ENCODE measurements around the gene DNAH2. TPM values are rescaled to one million over a fixed set of nuclear protein-coding genes. Genes with fewer than 3 reads are reported as not detected.

Gene DNAH2
- total and polyA plus RNA-seq, 2 of the 8 experiments (the other 6 are each of a cell fraction or from before 2014, with no cell fraction given), result 0.13 to 0.18 TPM

DNA sequence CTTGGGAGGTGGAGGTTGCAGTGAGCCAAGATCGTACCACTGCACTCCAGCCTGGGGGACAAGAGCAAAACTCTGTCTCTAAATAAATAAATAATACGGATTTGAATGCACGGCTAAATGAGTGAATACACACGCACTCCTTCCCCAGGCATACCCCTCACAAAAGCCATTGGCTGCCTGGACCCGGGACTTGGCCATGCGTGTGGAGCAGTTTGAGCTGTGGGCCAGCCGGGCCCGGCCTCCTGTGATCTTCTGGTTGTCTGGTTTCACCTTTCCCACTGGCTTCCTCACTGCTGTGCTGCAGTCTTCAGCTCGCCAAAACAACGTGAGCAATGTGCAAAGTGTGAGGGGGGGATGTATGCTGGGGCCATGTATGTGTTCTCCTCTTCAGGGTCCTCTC, 114.9 kb downstream of the DNAH2 start:
- H2BK5ac ChIP-seq (ENCODE audit: low read depth, low read length), result no peak overlapping the region
- peaks cover 4 to 38% (median 30%) of the 10 kb centered on the region in 4 experiments for H3K27me3 ChIP-seq (replicated peaks in 1 of 4; ENCODE audit: control insufficient read depth in 3 of 4, extremely low read depth in 1 of 4, insufficient read depth in 3 of 4, low read length in 3 of 4)
- no peak overlapping the region for H3K56ac ChIP-seq (replicated peaks; ENCODE audit: insufficient read length, low read depth, low read length)
- no peak overlapping the region for H4K8ac ChIP-seq (ENCODE audit: extremely low read depth, insufficient read depth, low read length)
- H3K9me3 ChIP-seq (ENCODE audit: insufficient read depth in 2 of 2, low read depth in 1 of 2, low read length in 1 of 2), result no peaks in the 10 kb centered on the region
- H3K9ac ChIP-seq (replicated peaks in 1 of 4; ENCODE audit: extremely low read depth in 1 of 4, low read depth in 3 of 4, low read length in 3 of 4), result no peak overlapping the region
- H3K23ac ChIP-seq (ENCODE audit: insufficient read length), result no peak overlapping the region
- no peak overlapping the region for H3K18ac ChIP-seq (ENCODE audit: extremely low read depth, low read length)
- ChIA-PET CTCF (ENCODE audit: partially characterized antibody) (interaction anchor here (0.8 to 5.9 kb wide), 12 partner anchors 9 to 228 kb away, joined by 3 to 44 read pairs (median 8); partner anchors contain the start of genes CNTROB, RNF227 and TRAPPC1), POLR2A (ENCODE audit: partially characterized antibody) (interaction anchor here (0.6 to 4.6 kb wide), 6 partner anchors 9 to 209 kb away, joined by 3 to 33 read pairs (median 8); partner anchors contain the start of genes NAA38 and TMEM88)
- H4K5ac ChIP-seq (ENCODE audit: insufficient read length, low read depth, low read length), result no peak overlapping the region
- TF ChIP-seq, protein P1, sequence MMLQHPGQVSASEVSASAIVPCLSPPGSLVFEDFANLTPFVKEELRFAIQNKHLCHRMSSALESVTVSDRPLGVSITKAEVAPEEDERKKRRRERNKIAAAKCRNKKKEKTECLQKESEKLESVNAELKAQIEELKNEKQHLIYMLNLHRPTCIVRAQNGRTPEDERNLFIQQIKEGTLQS (IDR thresholded peaks at IDR 0.05; ENCODE audit: insufficient read depth, low read depth, low read length), result no peak
- TF ChIP-seq TCF12 (IDR thresholded peaks at IDR 0.05; ENCODE audit: low read depth, low read length) (no peak), BRCA1 (IDR thresholded peaks at IDR 0.05; ENCODE audit: low read depth, low read length) (no peak), MAFK (IDR thresholded peaks at IDR 0.05; ENCODE audit: low read depth, low read length) (no peak), SP4 (IDR thresholded peaks at IDR 0.05; ENCODE audit: low read length) (no peak), SIN3A (conservative IDR thresholded peaks at IDR 0.05 in 1 of 2, IDR thresholded peaks at IDR 0.05 in 1 of 2; ENCODE audit: low read depth in 1 of 2, low read length in 2 of 2) (no peak), POLR2A (IDR thresholded peaks at IDR 0.05; ENCODE audit: control extremely low read depth in 1 of 2, low read depth in 2 of 2, low read length in 2 of 2) (no peak), KDM4A (IDR thresholded peaks at IDR 0.05; ENCODE audit: low read depth, low read length, severe bottlenecking) (no peak), BACH1 (IDR thresholded peaks at IDR 0.05; ENCODE audit: low read length) (no peak), SP1 (IDR thresholded peaks at IDR 0.05; ENCODE audit: low read depth, low read length) (no peak), RBBP5 (IDR thresholded peaks at IDR 0.05; ENCODE audit: borderline replicate concordance, low read depth, low read length) (no peak), SP2 (IDR thresholded peaks at IDR 0.05; ENCODE audit: low read length) (no peak), EGR1 (IDR thresholded peaks at IDR 0.05; ENCODE audit: borderline replicate concordance, low read depth, low read length) (no peak)
- no peak overlapping the region for H2BK20ac ChIP-seq (ENCODE audit: low read length)
- H2BK15ac ChIP-seq (ENCODE audit: low read length), result no peak overlapping the region
- H4K20me1 ChIP-seq (replicated peaks in 1 of 2; ENCODE audit: control insufficient read depth in 1 of 2, insufficient read depth in 2 of 2, low read length in 2 of 2), result no peaks in the 10 kb centered on the region
- no peak overlapping the region for H3K14ac ChIP-seq (ENCODE audit: insufficient read length)
- H3K27ac ChIP-seq (ENCODE audit: low read depth, low read length), result no peak overlapping the region
- no peak overlapping the region for H2BK120ac ChIP-seq (replicated peaks; ENCODE audit: low read depth, low read length)
- peaks cover 0 to 15% (median 7%) of the 10 kb centered on the region in 4 experiments; a peak in 6 of 7 replicates for H3K4me1 ChIP-seq (replicated peaks in 1 of 4; ENCODE audit: control insufficient read depth in 3 of 4, insufficient read depth in 4 of 4, low read length in 3 of 4)
- no peaks in the 10 kb centered on the region for H3K79me2 ChIP-seq (ENCODE audit: control insufficient read depth in 1 of 2, insufficient read depth in 2 of 2, low read length in 2 of 2)
- WGBS, 2 experiments (ENCODE audit: extremely low coverage in 1 of 2, insufficient coverage in 1 of 2, insufficient read length in 1 of 2, insufficient replicate concordance in 2 of 2, low coverage in 1 of 2, low lambda C conversion rate in 2 of 2, missing lambda C conversion rate in 1 of 2), result 91% methylated on average over 10 of the region's 10 CpGs; no CpG with 5 or more reads in 1 of the 2 experiments
- H2BK12ac ChIP-seq (ENCODE audit: low read depth, low read length), result no peak overlapping the region
- H2AK5ac ChIP-seq (ENCODE audit: low read depth, low read length), result no peak overlapping the region
- H3K79me1 ChIP-seq (ENCODE audit: low read depth, low read length), result no peaks in the 10 kb centered on the region
- FAIRE-seq, result no peak
- H3K36me3 ChIP-seq (ENCODE audit: control insufficient read depth in 2 of 4, insufficient read depth in 4 of 4, low read length in 3 of 4), result no peaks in the 10 kb centered on the region
- H3K4me3 ChIP-seq (ENCODE audit: extremely low read depth in 1 of 4, insufficient read depth in 2 of 4, low read depth in 3 of 4, low read length in 4 of 4), result no peak overlapping the region
- DNase-seq (ENCODE audit: low read depth in 1 of 2, low spot score in 2 of 2), result no peak
- H4K91ac ChIP-seq (replicated peaks; ENCODE audit: insufficient read length, low read length), result no peak overlapping the region
- no peak overlapping the region for H2AFZ ChIP-seq (ENCODE audit: low read length)
- H3K23me2 ChIP-seq (ENCODE audit: low read depth, low read length), result peaks cover 25% of the 10 kb centered on the region
- H3K4ac ChIP-seq (replicated peaks; ENCODE audit: insufficient read length, low read depth, low read length), result no peak overlapping the region
- no peak overlapping the region for H3K4me2 ChIP-seq (ENCODE audit: insufficient read depth in 1 of 2, low read depth in 2 of 2, low read length in 2 of 2)
